ENCODE data around the gene RNF144B. TPM values are rescaled to one million over a fixed set of nuclear protein-coding genes. Genes with fewer than 3 reads are reported as not detected.
"Not testable (repeated sequence)": the region's sequence is repeated elsewhere in the genome, so short reads cannot be mapped to it uniquely, and the experiment has no call there.

Gene RNF144B
- total RNA-seq, 1 donor from 2014 or later: 13.9 TPM

GRCh38 chr6:18441251-18441979 is 54.3 kb downstream of the RNF144B start:
- no peak for DNase-seq (ENCODE audit: low read depth in 2 of 2)

GRCh38 chr6:18444111-18444510 is 57.0 kb downstream of the RNF144B start:
- no peak for DNase-seq (ENCODE audit: low read depth in 2 of 2)

GRCh38 chr6:18445228-18445627 is 58.1 kb downstream of the RNF144B start:
- no peak for DNase-seq (ENCODE audit: low read depth in 2 of 2)

GRCh38 chr6:18446771-18447170 is 59.6 kb downstream of the RNF144B start:
- DNase-seq (ENCODE audit: low read depth in 2 of 2): no peak

- DNase-seq (ENCODE audit: low read depth in 2 of 2): no peak
Observed at GRCh38 chr6:18447552-18447951, 60.4 kb downstream of the RNF144B start.

- DNase-seq (ENCODE audit: low read depth in 2 of 2): no peak
Observed at GRCh38 chr6:18451756-18452155, 64.6 kb downstream of the RNF144B start.

- peak; percentile 37 to 80 for DNase-seq (ENCODE audit: low read depth in 2 of 2)
Observed at GRCh38 chr6:18454446-18454845, 67.3 kb downstream of the RNF144B start.

GRCh38 chr6:18457065-18457737 is 70.1 kb downstream of the RNF144B start:
- no peak for DNase-seq (ENCODE audit: low read depth in 2 of 2)

GRCh38 chr6:18458086-18458485 is 70.9 kb downstream of the RNF144B start:
- DNase-seq (ENCODE audit: low read depth in 2 of 2): not testable (repeated sequence)

- DNase-seq (ENCODE audit: low read depth in 2 of 2): no peak
Observed at GRCh38 chr6:18463429-18463828, 76.3 kb downstream of the RNF144B start.

- no peak for DNase-seq (ENCODE audit: low read depth in 2 of 2)
Observed at GRCh38 chr6:18464176-18464575, 77.0 kb downstream of the RNF144B start.

- no peak for DNase-seq (ENCODE audit: low read depth in 2 of 2)
Observed at GRCh38 chr6:18465410-18466154, 78.4 kb downstream of the RNF144B start.

- DNase-seq (ENCODE audit: low read depth in 2 of 2): no peak
Observed at GRCh38 chr6:18467741-18468502, 80.8 kb downstream of the RNF144B start.

GRCh38 chr6:18468503-18468843 is 81.3 kb downstream of the RNF144B start:
- DNase-seq (ENCODE audit: low read depth in 2 of 2): no peak

- no peak for DNase-seq (ENCODE audit: low read depth in 2 of 2)
Observed at GRCh38 chr6:18469536-18469935, 82.4 kb downstream of the RNF144B start.

- DNase-seq (ENCODE audit: low read depth in 2 of 2): no peak
Observed at GRCh38 chr6:18471232-18471964, 84.2 kb downstream of the RNF144B start.

GRCh38 chr6:18472941-18473340 is 85.8 kb downstream of the RNF144B start:
- no peak for DNase-seq (ENCODE audit: low read depth in 2 of 2)

- DNase-seq (ENCODE audit: low read depth in 2 of 2): no peak
Observed at GRCh38 chr6:18473755-18474154, 86.6 kb downstream of the RNF144B start.

GRCh38 chr6:18477301-18477941 is 90.3 kb downstream of the RNF144B start:
- peak in 1 of 2 donors; percentile 69 for DNase-seq (ENCODE audit: low read depth in 2 of 2)

- DNase-seq (ENCODE audit: low read depth in 2 of 2): no peak
Observed at GRCh38 chr6:18478610-18479009, 91.5 kb downstream of the RNF144B start.

- DNase-seq (ENCODE audit: low read depth in 2 of 2): no peak
Observed at GRCh38 chr6:18481870-18482269, 94.7 kb downstream of the RNF144B start.

All from dermis microvascular lymphatic vessel endothelial cell (primary cell).